Measurements from ENCODE around the gene DPAGT1. TPM values are rescaled to one million over a fixed set of nuclear protein-coding genes. Genes with fewer than 3 reads are reported as not detected.
"Not testable (repeated sequence)": the region's sequence is repeated elsewhere in the genome, so short reads cannot be mapped to it uniquely, and the experiment has no call there.

Gene DPAGT1
- total RNA-seq, 1 donor from 2014 or later: 76.1 TPM

- intact Hi-C loops (cut with micrococcal nuclease): no loop called here
These were observed 8.8 kb upstream of the DPAGT1 start for GRCh38 chr11:119110439-119110838.

GRCh38 chr11:119109843-119110242, 8.2 kb upstream of the DPAGT1 start:
- no peaks in the 10 kb centered on the region for H3K9me3 Mint-ChIP-seq
- DNase-seq: no peak
- H3K4me1 Mint-ChIP-seq: peaks cover 39% of the 10 kb centered on the region
- H3K4me3 Mint-ChIP-seq: peak overlapping the region; percentile 95
- H3K27ac Mint-ChIP-seq: no peak overlapping the region
- H3K36me3 Mint-ChIP-seq (ENCODE audit: low read depth): peaks cover 38% of the 10 kb centered on the region
- intact Hi-C loops (cut with micrococcal nuclease): loop anchor here (5.0 kb wide), 1 partner anchor 97 kb away; the partner anchor contains the start of gene CBL
- H3K27me3 Mint-ChIP-seq: no peaks in the 10 kb centered on the region

More at GRCh38 chr11:119110439-119110838, 8.8 kb upstream of the DPAGT1 start:
- no peak for DNase-seq
- Mint-ChIP-seq H3K9me3 (no peaks in the 10 kb centered on the region), H3K4me3 (no peak overlapping the region), H3K36me3 (ENCODE audit: low read depth) (peaks cover 42% of the 10 kb centered on the region), H3K4me1 (peaks cover 42% of the 10 kb centered on the region), H3K27ac (no peak overlapping the region), H3K27me3 (no peaks in the 10 kb centered on the region)

- intact Hi-C loops (cut with micrococcal nuclease): loop anchor here (5.0 kb wide), 1 partner anchor 98 kb away; the partner anchor contains the start of gene CBL
- H3K4me3 Mint-ChIP-seq: peak overlapping the region; percentile 95
- peaks cover 36% of the 10 kb centered on the region for H3K4me1 Mint-ChIP-seq
- no peaks in the 10 kb centered on the region for H3K27me3 Mint-ChIP-seq
- peaks cover 33% of the 10 kb centered on the region for H3K36me3 Mint-ChIP-seq (ENCODE audit: low read depth)
- H3K27ac Mint-ChIP-seq: peak overlapping the region; percentile 84
- no peak for DNase-seq
- H3K9me3 Mint-ChIP-seq: no peaks in the 10 kb centered on the region
These were observed 7.2 kb upstream of the DPAGT1 start for GRCh38 chr11:119108857-119109221.

GRCh38 chr11:119108146-119108856, 6.6 kb upstream of the DPAGT1 start:
- Mint-ChIP-seq H3K27me3 (no peaks in the 10 kb centered on the region), H3K36me3 (ENCODE audit: low read depth) (peaks cover 29% of the 10 kb centered on the region), H3K9me3 (no peaks in the 10 kb centered on the region), H3K27ac (peak overlapping the region; percentile 84), H3K4me1 (peaks cover 38% of the 10 kb centered on the region), H3K4me3 (peak overlapping the region; percentile 95)
- intact Hi-C loops (cut with micrococcal nuclease): loop anchor here (5.0 kb wide), 1 partner anchor 99 kb away; the partner anchor contains the start of gene CBL
- DNase-seq: peak; percentile 83

GRCh38 chr11:119107538-119108145, 6.0 kb upstream of the DPAGT1 start:
- Mint-ChIP-seq H3K4me1 (peaks cover 40% of the 10 kb centered on the region), H3K4me3 (peak overlapping the region; percentile 95), H3K9me3 (no peaks in the 10 kb centered on the region), H3K27ac (peak overlapping the region; percentile 84), H3K36me3 (ENCODE audit: low read depth) (peaks cover 24% of the 10 kb centered on the region), H3K27me3 (no peaks in the 10 kb centered on the region)
- DNase-seq: no peak
- intact Hi-C loops (cut with micrococcal nuclease): loop anchor here (1.0 to 5.0 kb wide), 3 partner anchors 8 to 100 kb away; partner anchors contain the start of genes CBL and HINFP

- Mint-ChIP-seq H3K27ac (peak within 1 kb of the TSS; percentile 95), H3K4me1 (peaks cover 43% of the 10 kb centered on the region), H3K36me3 (ENCODE audit: low read depth) (peaks cover 21% of the 10 kb centered on the region), H3K27me3 (no peaks in the 10 kb centered on the region), H3K9me3 (no peaks in the 10 kb centered on the region), H3K4me3 (peak within 1 kb of the TSS; percentile 95)
- intact Hi-C loops (cut with micrococcal nuclease): loop anchor here (1.0 to 5.0 kb wide), 3 partner anchors 8 to 100 kb away; partner anchors contain the start of genes CBL and HINFP
- peak; percentile 97 for DNase-seq
These were observed 5.2 kb upstream of the DPAGT1 start, which contains the start of gene C2CD2L for GRCh38 chr11:119106564-119107537. Gene C2CD2L, plus strand, starts transcription at chr11:119107344. Its CDS starts 398 bp downstream, at chr11:119107742.

- Mint-ChIP-seq H3K36me3 (ENCODE audit: low read depth) (peaks cover 21% of the 10 kb centered on the region), H3K9me3 (no peaks in the 10 kb centered on the region), H3K4me3 (peak overlapping the region; percentile 21), H3K4me1 (peaks cover 40% of the 10 kb centered on the region), H3K27me3 (no peaks in the 10 kb centered on the region), H3K27ac (peak overlapping the region; percentile 60)
- intact Hi-C loops (cut with micrococcal nuclease): loop anchor here (5.0 kb wide), 2 partner anchors 176 to 219 kb away; partner anchors contain the start of gene BCL9L
- DNase-seq: peak; percentile 68
These were observed 2.1 kb upstream of the DPAGT1 start for GRCh38 chr11:119103793-119104192.

GRCh38 chr11:119103161-119103664, 1.6 kb upstream of the DPAGT1 start:
- Mint-ChIP-seq H3K27ac (peak overlapping the region; percentile 99), H3K4me1 (peaks cover 39% of the 10 kb centered on the region), H3K36me3 (ENCODE audit: low read depth) (peaks cover 22% of the 10 kb centered on the region), H3K4me3 (peak overlapping the region; percentile 92)
- not testable (repeated sequence) for DNase-seq, H3K27me3 Mint-ChIP-seq, H3K9me3 Mint-ChIP-seq
- intact Hi-C loops (cut with micrococcal nuclease): loop anchor here (5.0 kb wide), 2 partner anchors 176 to 219 kb away; partner anchors contain the start of gene BCL9L

- Mint-ChIP-seq H3K4me3 (peak overlapping the region; percentile 92), H3K27ac (peak overlapping the region; percentile 99), H3K9me3 (no peaks in the 10 kb centered on the region), H3K4me1 (peaks cover 41% of the 10 kb centered on the region), H3K27me3 (no peaks in the 10 kb centered on the region), H3K36me3 (ENCODE audit: low read depth) (peaks cover 39% of the 10 kb centered on the region)
- DNase-seq: no peak
- intact Hi-C loops (cut with micrococcal nuclease): loop anchor here (1.0 to 5.0 kb wide), 5 partner anchors 16 to 221 kb away; partner anchors contain the start of genes BCL9L, HMBS and HYOU1
These were observed 477 bp downstream of the DPAGT1 start for GRCh38 chr11:119100994-119101758.

- Mint-ChIP-seq H3K27me3 (peaks cover under 1% of the 10 kb centered on the region), H3K4me1 (peaks cover 46% of the 10 kb centered on the region), H3K4me3 (peak overlapping the region; percentile 92), H3K36me3 (ENCODE audit: low read depth) (peaks cover 45% of the 10 kb centered on the region), H3K27ac (peak overlapping the region; percentile 99), H3K9me3 (no peaks in the 10 kb centered on the region)
- peak; percentile 68 for DNase-seq
- intact Hi-C loops (cut with micrococcal nuclease): loop anchor here (2.0 to 5.0 kb wide), 4 partner anchors 16 to 222 kb away; partner anchors contain the start of genes BCL9L and HMBS
These were observed 1.2 kb downstream of the DPAGT1 start for GRCh38 chr11:119100246-119100970.

GRCh38 chr11:119099711-119100110, 1.9 kb downstream of the DPAGT1 start:
- Mint-ChIP-seq H3K36me3 (ENCODE audit: low read depth) (peaks cover 51% of the 10 kb centered on the region), H3K9me3 (no peaks in the 10 kb centered on the region), H3K4me1 (peaks cover 46% of the 10 kb centered on the region), H3K4me3 (peak overlapping the region; percentile 92), H3K27ac (no peak overlapping the region), H3K27me3 (peaks cover 2% of the 10 kb centered on the region)
- DNase-seq: no peak
- intact Hi-C loops (cut with micrococcal nuclease): loop anchor here (2.0 to 5.0 kb wide), 4 partner anchors 15 to 223 kb away; partner anchors contain the start of genes BCL9L and HMBS

Measured in activated CD4-positive, alpha-beta T cell treated with anti-CD3 and anti-CD28 coated beads, Interleukin-2, amount 10 ng/mL, durations not matched to agents 24 days and 14 days (primary cell).